ENCODE data around the gene SHQ1. TPM values are rescaled to one million over a fixed set of nuclear protein-coding genes. Genes with fewer than 3 reads are reported as not detected.

Gene SHQ1
- total and polyA plus RNA-seq, 9 of the 15 experiments (the other 6 are each of a cell fraction or from before 2014, with no cell fraction given): 9.2 to 25.0 (median 14.1) TPM

DNA sequence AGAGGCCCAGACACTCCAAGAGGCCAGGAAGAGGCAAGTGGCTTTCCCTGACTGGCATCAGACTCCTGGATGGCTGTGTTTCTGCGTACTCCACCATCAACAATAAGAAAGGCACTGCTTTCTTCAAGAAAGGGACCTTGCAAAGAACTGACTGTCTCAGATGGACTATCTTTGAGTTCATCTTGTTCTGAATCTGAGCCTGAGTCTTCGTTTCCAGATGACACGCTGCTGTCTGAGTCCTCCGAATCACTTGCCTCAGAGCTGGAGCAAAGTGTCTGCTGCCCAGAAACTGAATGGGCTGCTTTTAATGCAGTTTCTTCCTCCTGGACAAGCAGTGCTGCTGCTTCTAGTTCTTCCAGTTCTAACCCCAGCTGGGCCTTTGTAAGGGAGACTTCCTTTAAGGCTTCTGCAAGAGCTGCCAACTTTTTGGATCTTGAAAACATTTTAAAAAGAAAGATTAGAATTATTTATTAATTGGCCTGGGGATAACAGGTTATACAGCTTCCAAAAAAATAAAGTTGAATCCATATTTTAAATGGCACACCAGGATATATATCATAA, 97.8 kb downstream of the SHQ1 start (continued):
- TF ChIP-seq, protein P1, sequence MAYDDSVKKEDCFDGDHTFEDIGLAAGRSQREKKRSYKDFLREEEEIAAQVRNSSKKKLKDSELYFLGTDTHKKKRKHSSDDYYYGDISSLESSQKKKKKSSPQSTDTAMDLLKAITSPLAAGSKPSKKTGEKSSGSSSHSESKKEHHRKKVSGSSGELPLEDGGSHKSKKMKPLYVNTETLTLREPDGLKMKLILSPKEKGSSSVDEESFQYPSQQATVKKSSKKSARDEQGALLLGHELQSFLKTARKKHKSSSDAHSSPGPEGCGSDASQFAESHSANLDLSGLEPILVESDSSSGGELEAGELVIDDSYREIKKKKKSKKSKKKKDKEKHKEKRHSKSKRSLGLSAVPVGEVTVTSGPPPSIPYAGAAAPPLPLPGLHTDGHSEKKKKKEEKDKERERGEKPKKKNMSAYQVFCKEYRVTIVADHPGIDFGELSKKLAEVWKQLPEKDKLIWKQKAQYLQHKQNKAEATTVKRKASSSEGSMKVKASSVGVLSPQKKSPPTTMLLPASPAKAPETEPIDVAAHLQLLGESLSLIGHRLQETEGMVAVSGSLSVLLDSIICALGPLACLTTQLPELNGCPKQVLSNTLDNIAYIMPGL (CRISPR knock-in tag; IDR thresholded peaks at IDR 0.05): no peak
- TF ChIP-seq PPARD (CRISPR knock-in tag; IDR thresholded peaks at IDR 0.05): no peak
- no peak for TF ChIP-seq JUND (IDR thresholded peaks at IDR 0.05; ENCODE audit: borderline replicate concordance, low read depth, low read length)
- no peak for TF ChIP-seq JUND (tag; IDR thresholded peaks at IDR 0.05; ENCODE audit: borderline replicate concordance, low read depth, low read length)
- TF ChIP-seq ZNF174 (CRISPR knock-in tag; IDR thresholded peaks at IDR 0.05): no peak
- TF ChIP-seq, protein P2, sequence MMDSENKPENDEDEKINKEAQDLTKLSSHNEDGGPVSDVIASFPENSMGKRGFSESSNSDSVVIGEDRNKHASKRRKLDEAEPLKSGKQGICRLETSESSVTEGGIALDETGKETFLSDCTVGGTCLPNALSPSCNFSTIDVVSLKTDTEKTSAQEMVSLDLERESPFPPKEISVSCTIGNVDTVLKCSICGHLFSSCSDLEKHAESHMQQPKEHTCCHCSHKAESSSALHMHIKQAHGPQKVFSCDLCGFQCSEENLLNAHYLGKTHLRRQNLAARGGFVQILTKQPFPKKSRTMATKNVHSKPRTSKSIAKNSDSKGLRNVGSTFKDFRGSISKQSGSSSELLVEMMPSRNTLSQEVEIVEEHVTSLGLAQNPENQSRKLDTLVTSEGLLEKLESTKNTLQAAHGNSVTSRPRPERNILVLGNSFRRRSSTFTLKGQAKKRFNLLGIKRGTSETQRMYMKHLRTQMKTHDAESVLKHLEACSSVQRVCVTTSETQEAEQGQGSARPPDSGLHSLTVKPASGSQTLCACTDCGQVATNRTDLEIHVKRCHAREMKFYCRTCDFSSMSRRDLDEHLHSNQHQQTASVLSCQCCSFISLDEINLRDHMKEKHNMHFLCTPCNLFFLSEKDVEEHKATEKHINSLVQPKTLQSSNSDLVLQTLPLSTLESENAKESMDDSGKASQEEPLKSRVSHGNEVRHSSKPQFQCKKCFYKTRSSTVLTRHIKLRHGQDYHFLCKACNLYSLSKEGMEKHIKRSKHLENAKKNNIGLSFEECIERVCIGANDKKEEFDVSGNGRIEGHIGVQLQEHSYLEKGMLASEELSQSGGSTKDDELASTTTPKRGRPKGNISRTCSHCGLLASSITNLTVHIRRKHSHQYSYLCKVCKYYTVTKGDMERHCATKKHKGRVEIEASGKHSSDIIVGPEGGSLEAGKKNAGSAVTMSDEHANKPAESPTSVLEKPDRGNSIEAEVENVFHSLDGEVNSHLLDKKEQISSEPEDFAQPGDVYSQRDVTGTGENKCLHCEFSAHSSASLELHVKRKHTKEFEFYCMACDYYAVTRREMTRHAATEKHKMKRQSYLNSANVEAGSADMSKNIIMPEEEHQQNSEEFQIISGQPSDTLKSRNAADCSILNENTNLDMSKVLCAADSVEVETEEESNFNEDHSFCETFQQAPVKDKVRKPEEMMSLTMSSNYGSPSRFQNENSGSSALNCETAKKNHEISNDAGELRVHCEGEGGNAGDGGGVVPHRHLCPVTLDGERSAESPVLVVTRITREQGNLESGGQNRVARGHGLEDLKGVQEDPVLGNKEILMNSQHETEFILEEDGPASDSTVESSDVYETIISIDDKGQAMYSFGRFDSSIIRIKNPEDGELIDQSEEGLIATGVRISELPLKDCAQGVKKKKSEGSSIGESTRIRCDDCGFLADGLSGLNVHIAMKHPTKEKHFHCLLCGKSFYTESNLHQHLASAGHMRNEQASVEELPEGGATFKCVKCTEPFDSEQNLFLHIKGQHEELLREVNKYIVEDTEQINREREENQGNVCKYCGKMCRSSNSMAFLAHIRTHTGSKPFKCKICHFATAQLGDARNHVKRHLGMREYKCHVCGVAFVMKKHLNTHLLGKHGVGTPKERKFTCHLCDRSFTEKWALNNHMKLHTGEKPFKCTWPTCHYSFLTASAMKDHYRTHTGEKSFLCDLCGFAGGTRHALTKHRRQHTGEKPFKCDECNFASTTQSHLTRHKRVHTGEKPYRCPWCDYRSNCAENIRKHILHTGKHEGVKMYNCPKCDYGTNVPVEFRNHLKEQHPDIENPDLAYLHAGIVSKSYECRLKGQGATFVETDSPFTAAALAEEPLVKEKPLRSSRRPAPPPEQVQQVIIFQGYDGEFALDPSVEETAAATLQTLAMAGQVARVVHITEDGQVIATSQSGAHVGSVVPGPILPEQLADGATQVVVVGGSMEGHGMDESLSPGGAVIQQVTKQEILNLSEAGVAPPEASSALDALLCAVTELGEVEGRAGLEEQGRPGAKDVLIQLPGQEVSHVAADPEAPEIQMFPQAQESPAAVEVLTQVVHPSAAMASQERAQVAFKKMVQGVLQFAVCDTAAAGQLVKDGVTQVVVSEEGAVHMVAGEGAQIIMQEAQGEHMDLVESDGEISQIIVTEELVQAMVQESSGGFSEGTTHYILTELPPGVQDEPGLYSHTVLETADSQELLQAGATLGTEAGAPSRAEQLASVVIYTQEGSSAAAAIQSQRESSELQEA (IDR thresholded peaks at IDR 0.05; ENCODE audit: low read depth): no peak
